Skeletal muscle tissue (tissue), 4 donors: ENCODE measurements around the gene POLR3C. TPM values are rescaled to one million over a fixed set of nuclear protein-coding genes. Genes with fewer than 3 reads are reported as not detected.
A peak's percentile ranks its signal among the peaks of the same experiment; 100 is the strongest.
"Not testable (repeated sequence)": the region's sequence is repeated elsewhere in the genome, so short reads cannot be mapped to it uniquely, and the experiment has no call there.

Experiments used
- H3K27ac ChIP-seq: one replicate; pipeline ENCODE4 v1.7.0; 2013; ENCODE audit warnings: mild to moderate bottlenecking, low read depth, low read length, inconsistent platforms
- H3K27me3 ChIP-seq, 3 donors: one replicate each; pipeline ENCODE4 v1.7.0; 2013; ENCODE audit warnings: low read length in 3 of 3; ENCODE audit not compliant: control insufficient read depth in 3 of 3, insufficient read depth in 3 of 3
- H3K36me3 ChIP-seq, 3 donors: one replicate each; pipeline ENCODE4 v1.7.0; 2013; ENCODE audit warnings: low read length in 3 of 3; ENCODE audit not compliant: control insufficient read depth in 3 of 3, insufficient read depth in 3 of 3
- H3K4me1 ChIP-seq, 3 donors: one replicate each; pipeline ENCODE4 v1.7.0; 2013; ENCODE audit warnings: low read length in 3 of 3, mild to moderate bottlenecking in 3 of 3; ENCODE audit not compliant: control insufficient read depth in 3 of 3, insufficient read depth in 3 of 3
- H3K4me3 ChIP-seq, 3 donors: one replicate each; pipeline ENCODE4 v1.7.0; 2013; ENCODE audit warnings: low read length in 3 of 3
- H3K9ac ChIP-seq, 3 donors: one replicate each; pipeline ENCODE4 v1.7.0; 2013; ENCODE audit warnings: low read length in 3 of 3, mild to moderate bottlenecking in 3 of 3, moderate library complexity in 2 of 3, low read depth in 1 of 3
- H3K9me3 ChIP-seq, 3 donors: one replicate each; pipeline ENCODE4 v1.7.0; 2013; ENCODE audit warnings: low read length in 3 of 3; ENCODE audit not compliant: control insufficient read depth in 3 of 3
- total RNA-seq: library from RNA; depleted of rRNA; stranded (reverse); fragments of >200 nt; gene quantifications from one replicate; pipeline ENCODE4 v1.2.3, GENCODE V29; 2014
- donor health status: Osteomylitis.

POLR3C gene
- total RNA-seq, 1 donor from 2014 or later, result 22.4 TPM

DNA sequence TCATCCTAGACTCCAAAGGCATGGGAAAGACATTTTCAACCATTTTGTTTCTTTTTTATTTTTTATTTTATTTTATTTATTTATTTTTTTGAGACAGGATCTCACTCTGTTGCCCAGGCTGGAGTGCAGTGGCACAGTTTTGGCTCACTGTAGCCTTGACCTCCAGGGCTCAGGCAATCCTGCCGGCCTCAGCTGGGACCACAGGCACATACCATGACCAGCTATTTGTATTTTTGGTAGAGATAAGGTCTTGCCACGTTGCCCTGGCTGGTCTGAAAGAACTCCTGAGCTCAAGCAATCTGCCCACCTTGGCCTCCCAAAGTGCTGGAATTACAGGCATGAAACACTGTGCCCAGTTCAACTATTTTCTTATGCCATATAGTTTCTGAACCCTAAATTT lies 32.1 kb upstream of the POLR3C start:
- not testable (repeated sequence) for H3K27me3 ChIP-seq, H3K4me1 ChIP-seq, H3K36me3 ChIP-seq

DNA sequence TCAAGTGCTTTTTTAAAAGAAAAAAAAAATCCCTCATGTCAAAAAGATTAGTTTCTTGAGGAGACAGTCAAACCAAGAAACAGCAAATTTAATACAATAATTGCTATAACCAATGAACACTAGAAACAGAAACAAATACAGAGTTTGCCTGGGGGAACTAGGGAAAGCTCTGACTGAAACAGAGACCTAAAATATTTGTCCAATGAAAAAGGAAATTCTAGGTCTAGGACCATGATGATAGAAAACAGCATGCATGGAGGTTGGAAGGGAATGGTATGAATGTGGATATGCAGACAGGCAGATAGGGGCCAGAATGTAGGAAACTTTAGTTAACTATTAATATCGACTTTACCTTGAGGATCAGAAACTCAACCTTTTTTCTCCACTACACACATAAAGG lies 31.5 kb upstream of the POLR3C start:
- Histone ChIP-seq H3K27ac (no peak overlapping the region), H3K4me1 (no peaks in the 10 kb centered on the region), H3K27me3 (no peaks in the 10 kb centered on the region), H3K4me3 (no peak overlapping the region), H3K9ac (no peak overlapping the region), H3K36me3 (peaks cover 0 to 3% (median 0%) of the 10 kb centered on the region in 3 donors), H3K9me3 (no peaks in the 10 kb centered on the region)

More for the DNA sequence above, 32.1 kb upstream of the POLR3C start:
- not testable (repeated sequence) for H3K27ac ChIP-seq, H3K9me3 ChIP-seq, H3K9ac ChIP-seq, H3K4me3 ChIP-seq

DNA sequence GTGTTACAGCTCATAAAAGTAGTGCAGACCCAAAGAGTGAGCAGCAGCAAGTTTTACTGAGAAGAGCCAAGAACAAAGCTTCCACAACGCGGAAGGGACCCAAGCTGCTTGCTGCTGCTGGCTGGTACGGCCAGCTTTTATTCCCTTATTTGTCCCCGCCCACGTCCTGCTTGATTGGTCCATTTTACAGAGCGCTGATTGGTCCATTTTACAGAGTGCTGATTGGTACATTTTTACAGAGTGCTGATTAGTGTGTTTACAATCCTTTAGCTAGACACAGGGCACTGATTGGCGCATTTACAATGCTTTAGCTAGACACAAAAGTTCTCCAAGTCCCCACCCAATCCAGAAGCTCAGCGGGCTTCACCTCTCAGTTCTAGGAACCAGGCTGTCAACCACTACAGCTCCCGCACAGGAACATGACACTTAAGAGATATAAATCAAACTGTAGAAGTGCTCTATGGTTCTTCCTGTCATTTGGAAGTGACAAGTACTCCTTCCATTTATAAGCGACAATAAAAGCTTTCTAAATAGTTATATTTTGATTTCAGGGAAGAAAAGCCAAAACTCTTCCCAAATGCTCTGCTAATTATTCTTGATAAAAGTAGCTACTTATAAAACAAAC lies 28.6 kb upstream of the POLR3C start:
- Histone ChIP-seq H3K27ac (no peak overlapping the region), H3K36me3 (no peaks in the 10 kb centered on the region), H3K9ac (no peak overlapping the region), H3K4me1 (peaks cover 0 to 2% (median under 1%) of the 10 kb centered on the region in 3 donors), H3K4me3 (no peak overlapping the region), H3K9me3 (no peaks in the 10 kb centered on the region), H3K27me3 (no peaks in the 10 kb centered on the region)

DNA sequence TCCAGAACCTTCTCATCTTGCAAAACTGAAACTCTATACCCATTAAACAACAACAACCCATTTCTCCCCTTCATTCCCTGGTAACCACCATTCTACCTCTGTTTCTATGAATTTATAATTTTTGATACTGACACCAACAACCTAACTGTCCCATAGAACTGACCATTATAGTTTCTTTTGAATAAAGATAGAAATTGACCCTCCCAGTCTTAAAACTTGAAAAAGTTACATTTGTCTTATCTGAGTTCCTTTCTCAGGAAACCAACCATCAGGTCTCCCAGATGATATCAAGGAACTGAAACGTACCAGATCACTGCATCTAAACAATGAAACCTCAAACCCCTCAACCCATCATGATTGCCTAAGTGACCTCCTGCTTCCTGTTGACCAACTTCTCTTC lies 27.2 kb upstream of the POLR3C start:
- Histone ChIP-seq H3K36me3 (no peaks in the 10 kb centered on the region), H3K27ac (no peak overlapping the region), H3K9ac (no peak overlapping the region), H3K4me3 (no peak overlapping the region), H3K27me3 (no peaks in the 10 kb centered on the region), H3K4me1 (peaks cover 3 to 10% (median 4%) of the 10 kb centered on the region in 3 donors), H3K9me3 (no peaks in the 10 kb centered on the region)

DNA sequence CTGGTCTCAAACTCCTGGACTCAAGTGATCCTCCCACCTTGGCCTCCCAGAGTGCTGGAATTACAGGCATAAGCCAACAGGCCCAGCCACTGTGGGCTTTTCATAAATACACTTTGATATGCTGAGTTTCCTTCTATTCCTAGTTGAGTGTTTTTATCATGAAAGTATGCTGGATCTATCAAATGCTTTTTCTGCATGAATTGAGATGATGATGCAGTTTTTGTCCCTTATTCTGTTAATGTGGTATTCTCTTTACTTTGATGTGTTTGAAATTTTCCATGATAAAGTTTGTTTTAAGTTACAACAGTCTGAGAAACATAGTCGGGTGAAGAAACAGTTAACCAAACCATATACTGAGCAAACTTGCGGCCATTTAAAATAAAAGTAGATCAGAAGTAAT lies 24.2 kb upstream of the POLR3C start:
- Histone ChIP-seq H3K36me3 (no peaks in the 10 kb centered on the region), H3K9ac (no peak overlapping the region), H3K27ac (no peak overlapping the region), H3K27me3 (no peaks in the 10 kb centered on the region), H3K4me3 (no peak overlapping the region), H3K9me3 (no peaks in the 10 kb centered on the region), H3K4me1 (peaks cover 15 to 22% (median 21%) of the 10 kb centered on the region in 3 donors)

DNA sequence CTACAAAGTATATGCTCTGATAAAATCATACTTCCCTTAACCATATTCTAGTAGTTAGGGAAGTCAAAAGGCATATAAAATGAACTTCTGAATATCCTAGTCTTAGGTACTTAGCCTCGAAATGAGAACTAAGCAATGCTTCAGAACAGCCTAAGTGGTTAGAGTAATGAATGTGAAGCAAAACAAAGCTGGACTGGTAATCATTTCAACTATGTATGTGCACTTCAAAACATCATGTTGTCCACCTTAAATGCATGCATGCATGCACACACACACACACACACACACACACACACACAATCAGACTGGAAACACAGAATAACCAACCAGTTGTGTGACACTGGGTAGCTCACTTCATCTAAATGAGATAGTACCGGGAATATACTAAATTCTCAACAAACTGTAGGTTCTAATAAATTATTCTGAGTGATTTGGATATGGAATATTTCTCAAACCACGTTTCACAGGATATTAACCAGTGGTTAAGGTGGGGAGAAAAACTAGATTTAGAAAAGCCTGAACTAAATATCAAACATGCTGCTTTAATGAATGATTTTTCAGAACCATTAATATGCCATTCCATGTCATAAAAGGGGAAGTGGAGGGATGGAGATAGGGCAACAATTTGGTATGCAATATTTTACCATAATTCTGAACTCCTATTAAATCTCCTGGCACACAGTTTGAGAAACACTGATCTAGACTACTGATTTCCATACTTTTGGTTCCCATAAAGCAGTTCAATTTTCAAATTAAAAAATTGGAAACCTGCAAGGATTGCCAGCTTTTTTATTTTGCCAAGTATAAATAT lies 19.6 kb upstream of the POLR3C start:
- no peaks in the 10 kb centered on the region for H3K27me3 ChIP-seq
- H3K36me3 ChIP-seq, result no peaks in the 10 kb centered on the region
- peaks cover 21 to 29% (median 29%) of the 10 kb centered on the region in 3 donors for H3K4me1 ChIP-seq
- no peak overlapping the region for H3K4me3 ChIP-seq
- no peak overlapping the region for H3K9ac ChIP-seq
- no peaks in the 10 kb centered on the region for H3K9me3 ChIP-seq
- H3K27ac ChIP-seq, result peak overlapping the region; percentile 81

DNA sequence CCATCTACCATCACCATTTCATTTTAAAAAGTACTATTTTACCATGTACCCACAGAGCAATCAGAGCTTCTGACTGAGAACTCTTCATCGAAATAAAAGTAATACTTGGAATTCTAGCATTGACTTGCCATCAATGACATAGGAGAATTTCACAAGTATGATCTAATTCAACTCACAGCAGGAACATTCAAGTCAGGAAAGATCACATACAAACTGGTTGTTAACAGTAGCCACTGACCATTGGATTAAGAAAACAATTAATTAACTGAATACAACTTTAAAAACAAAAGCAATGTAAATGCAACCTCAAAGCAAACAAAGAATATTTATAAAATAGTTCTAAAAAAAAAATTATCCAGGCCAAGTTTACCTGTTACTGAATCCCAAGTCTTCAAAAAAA lies 18.9 kb upstream of the POLR3C start:
- peak overlapping the region; percentile 21 for H3K27ac ChIP-seq
- H3K4me1 ChIP-seq, result peaks cover 21 to 29% (median 29%) of the 10 kb centered on the region in 3 donors
- H3K36me3 ChIP-seq, result no peaks in the 10 kb centered on the region
- H3K9me3 ChIP-seq, result no peaks in the 10 kb centered on the region
- no peak overlapping the region for H3K4me3 ChIP-seq
- H3K27me3 ChIP-seq, result no peaks in the 10 kb centered on the region
- H3K9ac ChIP-seq, result no peak overlapping the region

DNA sequence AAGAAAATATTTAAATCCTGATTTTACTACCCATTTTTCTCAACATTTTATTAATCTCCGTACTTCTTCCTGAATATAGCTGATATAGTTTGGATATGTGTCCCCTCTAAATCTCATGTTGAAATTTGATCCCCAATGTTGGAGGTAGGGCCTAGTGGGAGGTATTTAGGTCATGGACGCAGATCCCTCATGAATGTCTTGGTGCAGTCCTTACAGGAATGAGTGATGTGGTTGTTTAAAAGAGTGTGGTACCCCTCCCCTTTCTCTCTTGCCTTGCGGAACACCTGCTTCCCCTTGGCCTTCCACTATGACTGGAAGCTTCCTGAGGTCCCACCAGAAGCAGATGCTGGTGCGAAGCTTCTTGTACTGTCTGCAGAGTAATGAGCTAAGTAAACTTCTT lies 17.6 kb upstream of the POLR3C start:
- H3K4me1 ChIP-seq, result peaks cover 17 to 25% (median 19%) of the 10 kb centered on the region in 3 donors

DNA sequence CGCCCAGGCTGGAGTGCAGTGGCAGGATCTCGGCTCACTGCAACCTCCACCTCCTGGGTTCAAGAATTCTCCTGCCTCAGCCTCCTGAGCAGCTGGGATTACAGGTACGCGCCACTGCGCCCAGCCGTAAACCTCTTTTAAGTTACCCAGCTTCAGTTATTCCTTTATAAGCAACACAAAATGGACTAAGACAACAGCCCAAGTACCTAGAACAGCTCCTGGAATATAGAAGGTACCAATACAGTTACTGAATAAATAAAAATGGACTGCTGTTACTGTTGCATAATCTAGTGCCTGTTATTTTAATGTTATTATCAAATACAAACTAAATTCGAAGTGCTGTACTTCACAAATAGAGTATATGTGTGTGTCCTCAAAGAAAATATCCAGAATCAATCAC lies 17.2 kb upstream of the POLR3C start:
- Histone ChIP-seq H3K4me3 (no peak overlapping the region), H3K27ac (no peak overlapping the region), H3K9me3 (no peaks in the 10 kb centered on the region), H3K27me3 (no peaks in the 10 kb centered on the region), H3K36me3 (no peaks in the 10 kb centered on the region), H3K9ac (no peak overlapping the region), H3K4me1 (peaks cover 17 to 25% (median 19%) of the 10 kb centered on the region in 3 donors)

More for the DNA sequence above, 17.6 kb upstream of the POLR3C start:
- Histone ChIP-seq H3K9ac (no peak overlapping the region), H3K27me3 (no peaks in the 10 kb centered on the region), H3K36me3 (no peaks in the 10 kb centered on the region), H3K9me3 (no peaks in the 10 kb centered on the region), H3K4me3 (no peak overlapping the region), H3K27ac (no peak overlapping the region)
